HS-27A (cell line): ENCODE data around the gene TGFBR1.

Source experiments
- DNase-seq: peaks from one replicate; pipeline ENCODE4 v3.0.0-alpha.2; 2012; ENCODE audit warnings: low read depth, missing footprints

TGFBR1 gene

GRCh38 chr9:99104459-99105151 lies at the start of gene TGFBR1:
TGFBR1 (plus strand) TSS chr9:99105113; CDS start chr9:99105206, 93 bp downstream.
- DNase-seq = peak; percentile 72

- DNase-seq = no peak
Measured at GRCh38 chr9:99055384-99055783, 49.5 kb upstream of the TGFBR1 start.

- DNase-seq = no peak
Measured at GRCh38 chr9:99056186-99056585, 48.7 kb upstream of the TGFBR1 start.

GRCh38 chr9:99056886-99057664 lies 47.8 kb upstream of the TGFBR1 start:
- DNase-seq = no peak

- no peak for DNase-seq
Measured at GRCh38 chr9:99057665-99058625, 47.0 kb upstream of the TGFBR1 start.

GRCh38 chr9:99058964-99059921 lies 45.7 kb upstream of the TGFBR1 start:
- no peak for DNase-seq

- DNase-seq = no peak
Measured at GRCh38 chr9:99060621-99061020, 44.3 kb upstream of the TGFBR1 start.

GRCh38 chr9:99062549-99062948 lies 42.4 kb upstream of the TGFBR1 start:
- no peak for DNase-seq

- DNase-seq = no peak
Measured at GRCh38 chr9:99063522-99063921, 41.4 kb upstream of the TGFBR1 start.

- no peak for DNase-seq
Measured at GRCh38 chr9:99066571-99066970, 38.3 kb upstream of the TGFBR1 start.

GRCh38 chr9:99069075-99069474 lies 35.8 kb upstream of the TGFBR1 start:
- DNase-seq = no peak

GRCh38 chr9:99069546-99069945 lies 35.4 kb upstream of the TGFBR1 start:
- DNase-seq = no peak

GRCh38 chr9:99070681-99071080 lies 34.2 kb upstream of the TGFBR1 start:
- no peak for DNase-seq

GRCh38 chr9:99071313-99072039 lies 33.4 kb upstream of the TGFBR1 start:
- no peak for DNase-seq

GRCh38 chr9:99072040-99072394 lies 32.9 kb upstream of the TGFBR1 start:
- DNase-seq = no peak

- DNase-seq = no peak
Measured at GRCh38 chr9:99073347-99073746, 31.6 kb upstream of the TGFBR1 start.

- DNase-seq = no peak
Measured at GRCh38 chr9:99073985-99074901, 30.7 kb upstream of the TGFBR1 start.

- no peak for DNase-seq
Measured at GRCh38 chr9:99074902-99075245, 30.0 kb upstream of the TGFBR1 start.

- peak; percentile 77 for DNase-seq
Measured at GRCh38 chr9:99075246-99075912, 29.5 kb upstream of the TGFBR1 start.
